OCI-LY7 (cell line): ENCODE measurements around the gene TSPAN7. TPM values are rescaled to one million over a fixed set of nuclear protein-coding genes. Genes with fewer than 3 reads are reported as not detected.

Experiments
- BruUV-seq: library from RNA; stranded (reverse); fragments of 400-500 nt; replicated peaks from 2 replicates; lab custom pipeline; 2021; lab: Mats Ljungman, UMichigan
- CTCF ChIA-PET: fragments of 300-600 bp; sonication (Branson Sonifier 250); formaldehyde crosslinking; loops from one replicate; lab custom pipeline; 2022; ENCODE audit warnings: antibody characterized with exemption; ENCODE audit not compliant: unreplicated experiment; lab: Charles Lee
- POLR2A ChIA-PET: fragments of 300-600 bp; sonication (Branson Sonifier 250); formaldehyde crosslinking; loops from one replicate; lab custom pipeline; 2022; ENCODE audit warnings: antibody characterized with exemption; lab: Charles Lee
- DNase-seq: peaks from one replicate; pipeline ENCODE4 v3.0.0-alpha.2; 2015; ENCODE audit warnings: low spot score
- H2AFZ ChIP-seq: fragments of 200-600 bp; sonication (generic), shearing (Covaris generic); 2 replicates; pipeline ENCODE4 v1.6.1; 2014; ENCODE audit warnings: mild to moderate bottlenecking, antibody characterized with exemption, low read length, moderate library complexity
- H3K27ac ChIP-seq: fragments of 200-600 bp; sonication (generic); 2 replicates; pipeline ENCODE4 v1.5.1; 2014; ENCODE audit warnings: mixed run types, low read depth, mild to moderate bottlenecking, moderate library complexity, low read length, inconsistent platforms; ENCODE audit not compliant: poor library complexity, severe bottlenecking
- H3K36me3 ChIP-seq: fragments of 200-600 bp; sonication (generic); 2 replicates; pipeline ENCODE4 v1.6.1; 2014; ENCODE audit warnings: mild to moderate bottlenecking, antibody characterized with exemption, low read length, moderate library complexity, mixed read lengths; ENCODE audit not compliant: insufficient read depth
- H3K4me1 ChIP-seq: fragments of 200-600 bp; sonication (generic); 2 replicates; pipeline ENCODE4 v1.5.1; 2014; ENCODE audit warnings: mild to moderate bottlenecking, low read length; ENCODE audit not compliant: insufficient read depth, poor library complexity, severe bottlenecking
- H3K4me2 ChIP-seq: fragments of 200-600 bp; sonication (generic); 2 replicates; pipeline ENCODE4 v1.6.1; 2014; ENCODE audit warnings: mild to moderate bottlenecking, low read length
- H3K4me3 ChIP-seq: fragments of 200-600 bp; sonication (generic); 2 replicates; pipeline ENCODE4 v1.5.1; 2014; ENCODE audit warnings: mild to moderate bottlenecking, low read depth, low read length; ENCODE audit not compliant: poor library complexity, severe bottlenecking
- H3K79me2 ChIP-seq: fragments of 200-600 bp; sonication (generic); 2 replicates; pipeline ENCODE4 v1.6.1; 2016; ENCODE audit warnings: low read depth, mild to moderate bottlenecking, low read length, moderate library complexity, mixed read lengths; ENCODE audit not compliant: insufficient read depth
- H3K9me2 ChIP-seq: fragments of 200-600 bp; sonication (generic); 2 replicates; pipeline ENCODE4 v1.6.1; 2016; ENCODE audit warnings: mild to moderate bottlenecking, low read length, mixed read lengths; ENCODE audit not compliant: insufficient read depth
- H3K9me3 ChIP-seq: fragments of 200-600 bp; sonication (generic); 2 replicates; pipeline ENCODE4 v1.6.1; 2014; ENCODE audit warnings: mild to moderate bottlenecking, mixed run types, low read length, mixed read lengths
- H4K20me1 ChIP-seq: fragments of 200-600 bp; sonication (generic); 2 replicates; pipeline ENCODE4 v1.6.1; 2014; ENCODE audit warnings: mild to moderate bottlenecking, antibody characterized with exemption, low read length, moderate library complexity, mixed read lengths; ENCODE audit not compliant: insufficient read depth
- EZH2phosphoT487 ChIP-seq: fragments of 200-600 bp; sonication (generic); IDR thresholded peaks from 2 replicates; pipeline ENCODE4 v1.6.1; 2018; ENCODE audit warnings: low read depth, borderline replicate concordance, mild to moderate bottlenecking, mixed run types, antibody characterized with exemption, low read length, moderate library complexity, mixed read lengths
- intact Hi-C: fragments of 100-400 bp; cut with micrococcal nuclease; formaldehyde crosslinking; loops from one replicate; pipeline ENCODE4 v1.10.0; 2022; ENCODE audit not compliant: unreplicated experiment
- total RNA-seq, 2 experiments: library from RNA; depleted of rRNA in 1 of 2; stranded (reverse); fragments of >200 nt in 1 of 2; shearing (Covaris generic) in 1 of 2; gene quantifications; 2 replicates each; pipeline ENCODE4 v1.2.3, GENCODE V29; 2014 to 2022
- TF ChIP-seq, protein P1 (sequence below): fragments of 200-600 bp; sonication (generic); conservative IDR thresholded peaks from 2 replicates; pipeline ENCODE4 v1.5.1; 2014; ENCODE audit warnings: mild to moderate bottlenecking, antibody characterized with exemption, low read length, moderate library complexity, mixed read lengths

TSPAN7 gene
- total RNA-seq, 2 experiments from 2014 or later = not detected

- DNase-seq = no peak
- TF ChIP-seq EZH2phosphoT487 = no peak
- TF ChIP-seq, protein P1, sequence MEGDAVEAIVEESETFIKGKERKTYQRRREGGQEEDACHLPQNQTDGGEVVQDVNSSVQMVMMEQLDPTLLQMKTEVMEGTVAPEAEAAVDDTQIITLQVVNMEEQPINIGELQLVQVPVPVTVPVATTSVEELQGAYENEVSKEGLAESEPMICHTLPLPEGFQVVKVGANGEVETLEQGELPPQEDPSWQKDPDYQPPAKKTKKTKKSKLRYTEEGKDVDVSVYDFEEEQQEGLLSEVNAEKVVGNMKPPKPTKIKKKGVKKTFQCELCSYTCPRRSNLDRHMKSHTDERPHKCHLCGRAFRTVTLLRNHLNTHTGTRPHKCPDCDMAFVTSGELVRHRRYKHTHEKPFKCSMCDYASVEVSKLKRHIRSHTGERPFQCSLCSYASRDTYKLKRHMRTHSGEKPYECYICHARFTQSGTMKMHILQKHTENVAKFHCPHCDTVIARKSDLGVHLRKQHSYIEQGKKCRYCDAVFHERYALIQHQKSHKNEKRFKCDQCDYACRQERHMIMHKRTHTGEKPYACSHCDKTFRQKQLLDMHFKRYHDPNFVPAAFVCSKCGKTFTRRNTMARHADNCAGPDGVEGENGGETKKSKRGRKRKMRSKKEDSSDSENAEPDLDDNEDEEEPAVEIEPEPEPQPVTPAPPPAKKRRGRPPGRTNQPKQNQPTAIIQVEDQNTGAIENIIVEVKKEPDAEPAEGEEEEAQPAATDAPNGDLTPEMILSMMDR = no peak
- no peaks in the 10 kb centered on the region for H3K79me2 ChIP-seq
- intact Hi-C loops = no loop called here
- H4K20me1 ChIP-seq = no peaks in the 10 kb centered on the region
- POLR2A ChIA-PET = interaction anchor here (0.5 kb wide), 1 partner anchor 52 kb away, joined by 4 read pairs; no protein-coding TSS in a partner anchor
- no TSS peak for BruUV-seq
- no peaks in the 10 kb centered on the region for H3K9me3 ChIP-seq
- H3K36me3 ChIP-seq = no peaks in the 10 kb centered on the region
- H3K4me2 ChIP-seq = no peak overlapping the region
- H3K9me2 ChIP-seq = no peaks in the 10 kb centered on the region
- CTCF ChIA-PET = no interaction called here
- no peak overlapping the region for H3K4me3 ChIP-seq
- H2AFZ ChIP-seq = no peak overlapping the region
- H3K4me1 ChIP-seq = no peaks in the 10 kb centered on the region
- H3K27ac ChIP-seq = no peak overlapping the region
Measured at GRCh38 chrX:38595801-38596200, 34.5 kb downstream of the TSPAN7 start.

DNA sequence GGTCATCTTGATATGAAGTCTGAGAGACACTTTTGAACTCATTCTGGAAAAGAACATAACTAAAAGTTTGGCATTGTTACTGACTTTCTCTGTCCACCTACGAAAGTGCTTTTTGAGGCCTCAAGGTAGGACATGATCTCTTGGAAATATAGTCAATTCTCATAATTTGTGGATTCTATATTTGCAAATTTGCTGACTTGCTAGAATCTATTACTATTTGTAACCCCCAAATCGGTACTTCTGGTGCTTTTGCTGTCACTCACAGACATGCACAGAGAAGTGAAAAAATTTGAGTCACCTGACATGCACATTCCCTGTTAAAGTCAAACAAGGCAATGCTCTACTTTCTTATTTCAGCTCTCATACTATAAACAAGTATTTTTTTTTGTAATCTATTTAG is 35.6 kb downstream of the TSPAN7 start:
- no peaks in the 10 kb centered on the region for H3K9me3 ChIP-seq
- H2AFZ ChIP-seq = no peak overlapping the region
- intact Hi-C loops = no loop called here
- BruUV-seq = no TSS peak
- no peak overlapping the region for H3K4me2 ChIP-seq
- ChIA-PET CTCF (no interaction called here), POLR2A (no interaction called here)
- TF ChIP-seq, protein P1 = no peak
- no peak for TF ChIP-seq EZH2phosphoT487
- no peak overlapping the region for H3K4me3 ChIP-seq
- no peaks in the 10 kb centered on the region for H3K79me2 ChIP-seq
- H3K27ac ChIP-seq = no peak overlapping the region
- H3K9me2 ChIP-seq = no peaks in the 10 kb centered on the region
- no peak for DNase-seq
- no peaks in the 10 kb centered on the region for H3K4me1 ChIP-seq
- no peaks in the 10 kb centered on the region for H3K36me3 ChIP-seq
- no peaks in the 10 kb centered on the region for H4K20me1 ChIP-seq

DNA sequence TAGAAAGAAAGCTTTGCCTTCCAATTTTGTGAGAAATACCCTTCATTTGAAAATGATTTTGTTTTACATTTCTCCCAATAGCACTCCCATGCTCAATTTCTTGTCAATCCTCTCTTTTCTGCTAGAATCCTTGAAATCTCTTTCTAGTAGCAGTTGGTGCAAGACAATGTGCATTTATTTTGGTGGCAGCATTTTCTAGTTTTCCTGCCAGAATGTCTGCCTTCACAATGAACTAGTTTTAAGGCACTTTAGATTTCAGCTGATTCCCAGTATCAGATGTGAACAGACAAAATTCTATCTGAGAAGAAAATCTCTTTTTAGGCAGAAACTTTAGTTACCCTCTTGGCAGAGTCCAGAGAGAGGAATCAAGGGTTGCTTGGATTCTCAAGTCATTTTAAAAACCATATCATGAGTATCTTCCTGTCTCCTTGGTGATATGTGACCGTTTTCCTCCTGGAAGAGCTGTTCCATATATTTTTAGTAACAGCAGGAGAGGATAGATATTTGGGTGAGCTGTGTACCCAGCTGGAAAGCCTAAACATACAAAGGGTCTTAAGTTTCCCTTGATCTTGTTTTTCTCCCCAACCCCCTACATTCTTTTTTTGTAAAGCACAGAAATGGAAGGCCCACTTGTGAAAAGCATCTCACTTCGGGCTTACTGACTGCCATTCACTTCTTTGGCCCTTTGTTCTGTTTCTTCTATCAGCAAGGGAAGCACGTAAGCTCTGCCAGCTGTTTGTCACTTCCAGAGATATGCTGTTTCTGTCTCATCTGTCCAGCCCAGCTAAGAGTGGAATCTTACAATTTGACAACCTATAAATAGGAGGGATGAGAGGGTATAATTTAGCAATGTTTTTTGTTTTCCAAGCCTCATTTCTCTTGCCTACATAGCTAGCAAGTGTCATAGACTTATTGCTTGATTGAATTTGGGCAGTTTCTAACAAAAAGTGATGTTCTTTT is 38.7 kb downstream of the TSPAN7 start:
- Histone ChIP-seq H3K4me1 (no peaks in the 10 kb centered on the region), H3K36me3 (no peaks in the 10 kb centered on the region), H3K9me2 (no peaks in the 10 kb centered on the region), H3K27ac (no peak overlapping the region), H3K4me2 (no peak overlapping the region), H3K9me3 (no peaks in the 10 kb centered on the region), H3K79me2 (no peaks in the 10 kb centered on the region), H4K20me1 (no peaks in the 10 kb centered on the region), H2AFZ (no peak overlapping the region), H3K4me3 (no peak overlapping the region)
- DNase-seq = no peak
- TF ChIP-seq EZH2phosphoT487 = no peak
- TF ChIP-seq, protein P1 = no peak
- no TSS peak for BruUV-seq
- intact Hi-C loops = no loop called here
- POLR2A ChIA-PET = no interaction called here
- CTCF ChIA-PET = no interaction called here
